Stimulated activated CD4-positive, alpha-beta T cell treated with anti-CD3 and anti-CD28 coated beads, Interleukin-1b, Interleukin-23, amount 100 ng/mL, for 48 hours (primary cell): Measurements from ENCODE around the gene VSTM4.

Experiments used
- DNase-seq: peaks from one replicate; pipeline ENCODE4 v3.0.0-alpha.2; 2020

The VSTM4 gene

GRCh38 chr10:49037187-49037586, 78.1 kb downstream of the VSTM4 start:
- no peak for DNase-seq

- DNase-seq: no peak
Observed at GRCh38 chr10:49036638-49037037, 78.7 kb downstream of the VSTM4 start.

GRCh38 chr10:49035920-49036319, 79.4 kb downstream of the VSTM4 start:
- DNase-seq: no peak

- DNase-seq: no peak
Observed at GRCh38 chr10:49034925-49035324, 80.4 kb downstream of the VSTM4 start.

- no peak for DNase-seq
Observed at GRCh38 chr10:49033939-49034338, 81.4 kb downstream of the VSTM4 start.

- no peak for DNase-seq
Observed at GRCh38 chr10:49029666-49030065, 85.7 kb downstream of the VSTM4 start.

GRCh38 chr10:49028639-49029038, 86.7 kb downstream of the VSTM4 start:
- DNase-seq: no peak

GRCh38 chr10:49025347-49025983, 89.9 kb downstream of the VSTM4 start:
- no peak for DNase-seq

GRCh38 chr10:49024484-49024883, 90.8 kb downstream of the VSTM4 start:
- no peak for DNase-seq

GRCh38 chr10:49023752-49024151, 91.6 kb downstream of the VSTM4 start:
- no peak for DNase-seq

GRCh38 chr10:49023071-49023470, 92.3 kb downstream of the VSTM4 start:
- no peak for DNase-seq

- DNase-seq: no peak
Observed at GRCh38 chr10:49021685-49022084, 93.6 kb downstream of the VSTM4 start.

- DNase-seq: no peak
Observed at GRCh38 chr10:49015700-49016099, 99.6 kb downstream of the VSTM4 start.

- DNase-seq: no peak
Observed at GRCh38 chr10:49012603-49013002, 102.7 kb downstream of the VSTM4 start.

- DNase-seq: no peak
Observed at GRCh38 chr10:49011756-49012155, 103.6 kb downstream of the VSTM4 start.

GRCh38 chr10:49010865-49011264, 104.5 kb downstream of the VSTM4 start:
- no peak for DNase-seq

- no peak for DNase-seq
Observed at GRCh38 chr10:49010295-49010694, 105.0 kb downstream of the VSTM4 start.

GRCh38 chr10:49009199-49009979, 105.9 kb downstream of the VSTM4 start:
- DNase-seq: no peak

- DNase-seq: no peak
Observed at GRCh38 chr10:49008505-49009198, 106.7 kb downstream of the VSTM4 start.

- no peak for DNase-seq
Observed at GRCh38 chr10:49008091-49008490, 107.2 kb downstream of the VSTM4 start.

- no peak for DNase-seq
Observed at GRCh38 chr10:49007129-49007528, 108.2 kb downstream of the VSTM4 start.

GRCh38 chr10:49005270-49005669, 110.1 kb downstream of the VSTM4 start:
- DNase-seq: no peak

- DNase-seq: no peak
Observed at GRCh38 chr10:49001870-49002672, 113.3 kb downstream of the VSTM4 start.
